SK-N-SH (cell line): ENCODE measurements around the gene DZIP1L. TPM values are rescaled to one million over a fixed set of nuclear protein-coding genes. Genes with fewer than 3 reads are reported as not detected.
A peak's percentile ranks its signal among the peaks of the same experiment; 100 is the strongest.
"Not testable (repeated sequence)": the region's sequence is repeated elsewhere in the genome, so short reads cannot be mapped to it uniquely, and the experiment has no call there.

Experiments used
- CTCF ChIA-PET: fragments of 300-600, 350-600 bp; formaldehyde crosslinking; extraction: SDS; loops from one replicate; lab custom pipeline; 2021; lab: Yijun Ruan, JAX
- POLR2A ChIA-PET: fragments of 350-600 bp; sonication (Branson Sonifier 250); formaldehyde crosslinking; extraction: SDS; loops from one replicate; lab custom pipeline; 2020; ENCODE audit warnings: antibody characterized with exemption, inconsistent platforms; lab: Yijun Ruan, JAX
- DNase-seq: peaks from one replicate; pipeline ENCODE4 v3.0.0; 2012
- H2AFZ ChIP-seq: fragments of 200-600 bp; sonication (generic); 2 replicates; pipeline ENCODE4 v1.8.1; 2016; ENCODE audit warnings: antibody characterized with exemption, mild to moderate bottlenecking, low read depth
- H3F3A ChIP-seq: fragments of 200-600 bp; sonication (generic); replicated peaks from 2 replicates; pipeline ENCODE3; 2016; ENCODE audit warnings: antibody characterized with exemption, mild to moderate bottlenecking; ENCODE audit not compliant: insufficient read depth
- H3K27ac ChIP-seq, 2 experiments: fragments of 200-500 bp in 1 of 2; fragments of 200-600 bp in 1 of 2; sonication (Bioruptor generic) in 1 of 2; sonication (generic), shearing (Covaris generic) in 1 of 2; 2 replicates each; pipeline versions ENCODE4 v1.5.1 to v1.6.1; 2014 to 2016; ENCODE audit warnings: low read depth in 2 of 2, inconsistent platforms in 1 of 2, low read length in 1 of 2, mild to moderate bottlenecking in 1 of 2, mixed read lengths in 1 of 2
- H3K27me3 ChIP-seq: fragments of 200-600 bp; sonication (generic), shearing (Covaris generic); 2 replicates; pipeline ENCODE4 v1.6.1; 2016; ENCODE audit warnings: mixed run types; ENCODE audit not compliant: insufficient read depth
- H3K36me3 ChIP-seq, 2 experiments: fragments of 200-500 bp in 1 of 2; fragments of 200-600 bp in 1 of 2; sonication (Bioruptor generic) in 1 of 2; sonication (generic) in 1 of 2; replicated peaks in 1 of 2; 2 replicates each; pipeline versions ENCODE3 to v1.5.1; 2014 to 2016; ENCODE audit warnings: low read length in 1 of 2, mild to moderate bottlenecking in 1 of 2; ENCODE audit not compliant: insufficient read depth in 2 of 2, control insufficient read depth in 1 of 2
- H3K4me1 ChIP-seq, 2 experiments: fragments of 200-500 bp in 1 of 2; fragments of 200-600 bp in 1 of 2; sonication (Bioruptor generic) in 1 of 2; sonication (generic), shearing (Covaris generic) in 1 of 2; 2 replicates each; pipeline versions ENCODE4 v1.5.1 to v1.6.1; 2014 to 2016; ENCODE audit warnings: low read depth in 1 of 2, low read length in 1 of 2, mixed run types in 1 of 2; ENCODE audit not compliant: insufficient read depth in 2 of 2, control insufficient read depth in 1 of 2
- H3K4me2 ChIP-seq: fragments of 200-600 bp; sonication (generic), shearing (Covaris generic); 2 replicates; pipeline ENCODE4 v1.6.1; 2017; ENCODE audit warnings: mixed run types
- H3K4me3 ChIP-seq, 2 experiments: fragments of 200-500 bp in 1 of 2; fragments of 200-600 bp in 1 of 2; sonication (Bioruptor generic) in 1 of 2; sonication (generic), shearing (Covaris generic) in 1 of 2; 2 replicates each; pipeline versions ENCODE4 v1.5.1 to v1.8.1; 2014 to 2016; ENCODE audit warnings: low read depth in 2 of 2, inconsistent platforms in 1 of 2, low read length in 1 of 2, mild to moderate bottlenecking in 1 of 2, mixed read lengths in 1 of 2, moderate library complexity in 1 of 2
- H3K79me2 ChIP-seq: fragments of 200-600 bp; sonication (generic); 2 replicates; pipeline ENCODE4 v1.8.1; 2017; ENCODE audit warnings: mild to moderate bottlenecking; ENCODE audit not compliant: insufficient read depth
- H3K9ac ChIP-seq: fragments of 200-600 bp; sonication (generic); 2 replicates; pipeline ENCODE4 v1.6.1; 2017; ENCODE audit warnings: mixed run types
- H3K9me2 ChIP-seq: fragments of 200-600 bp; sonication (generic); 2 replicates; pipeline ENCODE4 v1.6.1; 2017; ENCODE audit warnings: mixed run types
- H3K9me3 ChIP-seq: fragments of 200-600 bp; sonication (generic); 2 replicates; pipeline ENCODE4 v1.6.1; 2017; ENCODE audit warnings: mixed run types, mild to moderate bottlenecking, moderate library complexity
- H4K20me1 ChIP-seq: fragments of 200-600 bp; sonication (generic); 2 replicates; pipeline ENCODE4 v1.6.1; 2017; ENCODE audit warnings: mild to moderate bottlenecking, mixed run types; ENCODE audit not compliant: insufficient read depth
- ELF1 ChIP-seq: IDR thresholded peaks from 2 replicates; pipeline ENCODE4 v1.4.0; 2012
- FOSL2 ChIP-seq: IDR thresholded peaks from 2 replicates; pipeline ENCODE4 v1.4.0; 2012; ENCODE audit warnings: low read depth, mild to moderate bottlenecking, moderate library complexity, borderline replicate concordance
- FOXM1 ChIP-seq: IDR thresholded peaks from 2 replicates; pipeline ENCODE4 v1.4.0; 2012; ENCODE audit warnings: low read depth, mild to moderate bottlenecking
- GATA2 ChIP-seq: sonication (generic); formaldehyde crosslinking; IDR thresholded peaks from 2 replicates; pipeline ENCODE4 v1.5.0; 2020; ENCODE audit warnings: mild to moderate bottlenecking, missing genetic modification reagents
- NRF1 ChIP-seq: IDR thresholded peaks from 2 replicates; pipeline ENCODE4 v1.6.1; 2012; ENCODE audit warnings: low read depth, mild to moderate bottlenecking, low read length
- RAD21 ChIP-seq: IDR thresholded peaks from 2 replicates; pipeline ENCODE4 v1.6.1; 2012; ENCODE audit warnings: mild to moderate bottlenecking, low read length
- RFX5 ChIP-seq: IDR thresholded peaks from 2 replicates; pipeline ENCODE4 v1.6.1; 2012; ENCODE audit warnings: mild to moderate bottlenecking, improper control_type of control experiment, low read length
- SIN3A ChIP-seq: IDR thresholded peaks from 2 replicates; pipeline ENCODE4 v1.6.1; 2012; ENCODE audit warnings: low read depth, mild to moderate bottlenecking, low read length, moderate library complexity, borderline replicate concordance
- SMC3 ChIP-seq: IDR thresholded peaks from 2 replicates; pipeline ENCODE4 v1.6.1; 2012; ENCODE audit warnings: low read depth, low read length, improper control_type of control experiment
- TAF1 ChIP-seq: IDR thresholded peaks from 2 replicates; pipeline ENCODE4 v1.6.1; 2012; ENCODE audit warnings: low read depth, mild to moderate bottlenecking, low read length, moderate library complexity, borderline replicate concordance
- YY1 ChIP-seq: IDR thresholded peaks from 2 replicates; pipeline ENCODE4 v1.4.0; 2012; ENCODE audit warnings: low read depth, mild to moderate bottlenecking
- WGBS: methylation state at CpG from one replicate; pipeline ENCODE4 v1.1.6; 2017; ENCODE audit warnings: low lambda C conversion rate; 5-methylcytosine and 5-hydroxymethylcytosine counted together
- polyA plus RNA-seq, 3 experiments: library from polyadenylated mRNA; depleted of rRNA; stranded (reverse); fragments of >200 nt; gene quantifications; 2 replicates each; pipeline ENCODE4 v1.2.3, GENCODE V29; 2012
- TF ChIP-seq, protein P1 (sequence below): IDR thresholded peaks from 2 replicates; pipeline ENCODE4; 2012
- TF ChIP-seq, protein P2 (sequence below): fragments of 200-600 bp; sonication (generic); IDR thresholded peaks from 2 replicates; pipeline ENCODE4 v1.6.1; 2017; ENCODE audit warnings: antibody characterized with exemption, mild to moderate bottlenecking, moderate library complexity
- TF ChIP-seq, protein P3 (sequence below): IDR thresholded peaks from 2 replicates; pipeline ENCODE4 v1.4.0; 2012; ENCODE audit warnings: low read depth, borderline replicate concordance

Gene DZIP1L
- polyA plus RNA-seq, 1 of the 3 experiments (the other 2 are of a cell fraction) = 6.4 TPM

DNA sequence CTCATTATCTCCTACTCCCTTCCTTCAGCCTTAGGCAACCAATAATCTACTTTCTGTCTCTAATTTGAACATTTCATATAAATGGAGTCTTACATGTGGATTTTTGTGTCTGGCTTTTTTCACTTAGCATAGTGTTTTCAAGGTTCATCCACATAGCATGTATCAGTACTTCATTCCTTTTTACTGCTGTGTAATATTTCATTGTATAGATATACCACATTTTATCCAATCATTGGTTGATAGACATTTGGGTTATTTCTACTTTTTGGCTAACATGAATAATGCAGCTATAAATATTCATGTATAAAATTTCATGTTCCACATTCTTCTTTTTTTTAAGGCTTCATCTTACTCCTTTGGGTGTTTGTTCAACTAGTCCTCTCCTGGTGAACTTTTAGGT is 39.1 kb upstream of the DZIP1L start:
- H3K9me2 ChIP-seq = no peaks in the 10 kb centered on the region

DNA sequence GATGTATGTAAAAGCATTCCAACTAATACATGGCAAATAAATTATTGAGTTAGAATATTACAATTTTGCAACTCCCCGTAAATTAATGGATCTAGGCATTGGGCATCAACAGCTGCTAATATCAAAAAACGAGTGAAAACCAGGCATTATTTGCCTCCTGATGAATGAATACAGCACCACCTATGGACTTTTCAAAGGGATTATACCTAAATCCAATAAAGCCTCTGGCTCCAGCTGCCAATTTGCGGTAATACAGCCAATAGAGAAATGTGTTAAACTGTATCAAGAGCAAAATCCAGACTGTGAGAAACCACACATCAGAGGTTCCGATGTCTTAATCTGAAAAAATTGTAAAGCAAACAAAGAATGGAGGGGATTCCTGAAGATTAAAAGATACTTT is 33.1 kb upstream of the DZIP1L start:
- DNase-seq = no peak
- no peaks in the 10 kb centered on the region for H3K36me3 ChIP-seq
- H3K27ac ChIP-seq = no peak overlapping the region
- ChIA-PET CTCF (interaction anchor here (0.8 to 1.7 kb wide), 11 partner anchors 18 to 81 kb away, joined by 3 to 7 read pairs (median 4); partner anchors contain the start of genes DBR1 and DZIP1L), POLR2A (no interaction called here)
- TF ChIP-seq, protein P1, sequence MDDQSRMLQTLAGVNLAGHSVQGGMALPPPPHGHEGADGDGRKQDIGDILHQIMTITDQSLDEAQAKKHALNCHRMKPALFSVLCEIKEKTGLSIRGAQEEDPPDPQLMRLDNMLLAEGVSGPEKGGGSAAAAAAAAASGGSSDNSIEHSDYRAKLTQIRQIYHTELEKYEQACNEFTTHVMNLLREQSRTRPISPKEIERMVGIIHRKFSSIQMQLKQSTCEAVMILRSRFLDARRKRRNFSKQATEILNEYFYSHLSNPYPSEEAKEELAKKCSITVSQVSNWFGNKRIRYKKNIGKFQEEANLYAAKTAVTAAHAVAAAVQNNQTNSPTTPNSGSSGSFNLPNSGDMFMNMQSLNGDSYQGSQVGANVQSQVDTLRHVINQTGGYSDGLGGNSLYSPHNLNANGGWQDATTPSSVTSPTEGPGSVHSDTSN = no peak
- TF ChIP-seq SMC3 (0 out of 2 replicates have a peak, but pooled peaks have one; percentile 10), RAD21 (peak; percentile 52)
- H3K4me3 ChIP-seq = no peak overlapping the region
- H3K27me3 ChIP-seq = no peaks in the 10 kb centered on the region; the same call in 1 of the 2 replicates
- H3K9me3 ChIP-seq = no peaks in the 10 kb centered on the region
- no peaks in the 10 kb centered on the region for H3K9me2 ChIP-seq
- H3K4me1 ChIP-seq = no peaks in the 10 kb centered on the region
- H3K4me2 ChIP-seq = no peak overlapping the region
- H3F3A ChIP-seq = no peaks in the 10 kb centered on the region
- no peak overlapping the region for H3K9ac ChIP-seq
- H4K20me1 ChIP-seq = no peaks in the 10 kb centered on the region
- 73% methylated on average over 4 of the region's 4 CpGs for WGBS
- no peak overlapping the region for H2AFZ ChIP-seq
- no peaks in the 10 kb centered on the region for H3K79me2 ChIP-seq

More for the DNA sequence above, 39.1 kb upstream of the DZIP1L start:
- Histone ChIP-seq H3K4me2 (no peak overlapping the region), H3K4me3 (no peak overlapping the region), H3K4me1 (no peaks in the 10 kb centered on the region), H3K79me2 (no peaks in the 10 kb centered on the region), H4K20me1 (no peaks in the 10 kb centered on the region), H3F3A (no peaks in the 10 kb centered on the region), H3K9me3 (no peaks in the 10 kb centered on the region), H3K27ac (no peak overlapping the region), H3K36me3 (no peaks in the 10 kb centered on the region), H3K27me3 (no peaks in the 10 kb centered on the region; the same call in 1 of the 2 replicates), H3K9ac (no peak overlapping the region), H2AFZ (no peak overlapping the region)
- DNase-seq = no peak
- no peak for TF ChIP-seq SIN3A
- TF ChIP-seq RFX5 = no peak
- no peak for TF ChIP-seq ELF1
- no peak for TF ChIP-seq NRF1
- no peak for TF ChIP-seq GATA2 (CRISPR knock-in tag)
- TF ChIP-seq, protein P2, sequence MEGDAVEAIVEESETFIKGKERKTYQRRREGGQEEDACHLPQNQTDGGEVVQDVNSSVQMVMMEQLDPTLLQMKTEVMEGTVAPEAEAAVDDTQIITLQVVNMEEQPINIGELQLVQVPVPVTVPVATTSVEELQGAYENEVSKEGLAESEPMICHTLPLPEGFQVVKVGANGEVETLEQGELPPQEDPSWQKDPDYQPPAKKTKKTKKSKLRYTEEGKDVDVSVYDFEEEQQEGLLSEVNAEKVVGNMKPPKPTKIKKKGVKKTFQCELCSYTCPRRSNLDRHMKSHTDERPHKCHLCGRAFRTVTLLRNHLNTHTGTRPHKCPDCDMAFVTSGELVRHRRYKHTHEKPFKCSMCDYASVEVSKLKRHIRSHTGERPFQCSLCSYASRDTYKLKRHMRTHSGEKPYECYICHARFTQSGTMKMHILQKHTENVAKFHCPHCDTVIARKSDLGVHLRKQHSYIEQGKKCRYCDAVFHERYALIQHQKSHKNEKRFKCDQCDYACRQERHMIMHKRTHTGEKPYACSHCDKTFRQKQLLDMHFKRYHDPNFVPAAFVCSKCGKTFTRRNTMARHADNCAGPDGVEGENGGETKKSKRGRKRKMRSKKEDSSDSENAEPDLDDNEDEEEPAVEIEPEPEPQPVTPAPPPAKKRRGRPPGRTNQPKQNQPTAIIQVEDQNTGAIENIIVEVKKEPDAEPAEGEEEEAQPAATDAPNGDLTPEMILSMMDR = no peak
- TF ChIP-seq YY1 = no peak
- no peak for TF ChIP-seq TAF1
- TF ChIP-seq FOSL2 = no peak
- TF ChIP-seq, protein P3, sequence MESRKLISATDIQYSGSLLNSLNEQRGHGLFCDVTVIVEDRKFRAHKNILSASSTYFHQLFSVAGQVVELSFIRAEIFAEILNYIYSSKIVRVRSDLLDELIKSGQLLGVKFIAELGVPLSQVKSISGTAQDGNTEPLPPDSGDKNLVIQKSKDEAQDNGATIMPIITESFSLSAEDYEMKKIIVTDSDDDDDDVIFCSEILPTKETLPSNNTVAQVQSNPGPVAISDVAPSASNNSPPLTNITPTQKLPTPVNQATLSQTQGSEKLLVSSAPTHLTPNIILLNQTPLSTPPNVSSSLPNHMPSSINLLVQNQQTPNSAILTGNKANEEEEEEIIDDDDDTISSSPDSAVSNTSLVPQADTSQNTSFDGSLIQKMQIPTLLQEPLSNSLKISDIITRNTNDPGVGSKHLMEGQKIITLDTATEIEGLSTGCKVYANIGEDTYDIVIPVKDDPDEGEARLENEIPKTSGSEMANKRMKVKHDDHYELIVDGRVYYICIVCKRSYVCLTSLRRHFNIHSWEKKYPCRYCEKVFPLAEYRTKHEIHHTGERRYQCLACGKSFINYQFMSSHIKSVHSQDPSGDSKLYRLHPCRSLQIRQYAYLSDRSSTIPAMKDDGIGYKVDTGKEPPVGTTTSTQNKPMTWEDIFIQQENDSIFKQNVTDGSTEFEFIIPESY = no peak
- TF ChIP-seq FOXM1 = no peak
- CTCF ChIA-PET = no interaction called here
- POLR2A ChIA-PET = no interaction called here

DNA sequence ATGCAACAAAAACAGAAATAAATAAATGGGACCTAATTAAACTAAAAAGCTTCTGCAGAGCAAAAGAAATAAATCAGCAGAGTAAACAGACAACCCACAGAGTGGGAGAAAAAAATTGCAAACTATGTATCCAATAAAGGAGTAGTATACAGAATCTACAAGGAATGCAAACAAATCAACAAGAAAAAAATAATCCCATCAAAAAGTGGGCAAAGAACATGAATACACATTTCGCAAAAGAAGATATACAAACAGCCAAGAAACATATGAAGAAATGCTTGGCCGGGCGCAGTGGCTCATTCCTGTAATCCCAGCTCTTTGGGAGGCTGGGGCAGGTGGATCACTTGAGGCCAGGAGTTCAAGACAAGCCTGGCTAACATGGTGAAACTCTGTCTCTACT is 26.8 kb upstream of the DZIP1L start:
- H4K20me1 ChIP-seq, H3K9me3 ChIP-seq, H3K4me1 ChIP-seq, H3K9ac ChIP-seq, H3K79me2 ChIP-seq, CTCF ChIA-PET, H3K27ac ChIP-seq, H3K27me3 ChIP-seq, DNase-seq, H3K36me3 ChIP-seq, H3K4me2 ChIP-seq, H3F3A ChIP-seq, POLR2A ChIA-PET, H3K9me2 ChIP-seq, H2AFZ ChIP-seq, H3K4me3 ChIP-seq: not testable (repeated sequence)
- 90% methylated on average over 3 of the region's 3 CpGs for WGBS
